Liver (tissue), 9 donors: ENCODE results near the gene RGL1. TPM values are rescaled to one million over a fixed set of nuclear protein-coding genes. Genes with fewer than 3 reads are reported as not detected.

ENCODE experiments used
- DNase-seq: peaks from one replicate; pipeline ENCODE4 v3.0.0-alpha.2; 2017; ENCODE audit warnings: low spot score
- H3K27ac ChIP-seq, 2 donors: one replicate each; pipeline ENCODE4 v1.7.0; 2013; ENCODE audit warnings: inconsistent platforms in 2 of 2, low read length in 2 of 2, control low read depth in 1 of 2, low read depth in 1 of 2, mild to moderate bottlenecking in 1 of 2
- H3K27me3 ChIP-seq, 4 donors: one replicate each; pipeline versions ENCODE4 v1.6.1 to v1.7.0; 2013; ENCODE audit warnings: low read length in 3 of 4, inconsistent platforms in 1 of 4, mild to moderate bottlenecking in 1 of 4, moderate library complexity in 1 of 4; ENCODE audit not compliant: control insufficient read depth in 4 of 4, insufficient read depth in 4 of 4
- H3K36me3 ChIP-seq, 4 donors: one replicate each; pipeline versions ENCODE4 v1.6.1 to v1.7.0; 2013; ENCODE audit warnings: low read length in 3 of 4, mild to moderate bottlenecking in 3 of 4, low read depth in 1 of 4, moderate library complexity in 1 of 4; ENCODE audit not compliant: control insufficient read depth in 4 of 4, insufficient read depth in 3 of 4
- H3K4me1 ChIP-seq, 4 donors: one replicate each; pipeline versions ENCODE4 v1.6.1 to v1.7.0; 2013; ENCODE audit warnings: low read length in 3 of 4, mild to moderate bottlenecking in 3 of 4, moderate library complexity in 1 of 4; ENCODE audit not compliant: control insufficient read depth in 4 of 4, insufficient read depth in 4 of 4
- H3K4me3 ChIP-seq, 3 donors: one replicate each; pipeline versions ENCODE4 v1.6.1 to v1.7.0; 2013; ENCODE audit warnings: low read length in 3 of 3, control low read depth in 1 of 3, low read depth in 1 of 3, mild to moderate bottlenecking in 1 of 3
- H3K9ac ChIP-seq, 2 donors: one replicate each; pipeline ENCODE4 v1.7.0; 2013; ENCODE audit warnings: low read length in 2 of 2, mild to moderate bottlenecking in 2 of 2, moderate library complexity in 2 of 2, control low read depth in 1 of 2, low read depth in 1 of 2
- H3K9me3 ChIP-seq, 4 donors: one replicate each; pipeline versions ENCODE4 v1.6.1 to v1.7.0; 2013; ENCODE audit warnings: low read length in 3 of 4; ENCODE audit not compliant: control insufficient read depth in 4 of 4
- ATF3 ChIP-seq: IDR thresholded peaks from 2 replicates; pipeline ENCODE4 v1.6.1; 2016; ENCODE audit warnings: antibody characterized with exemption
- EGR1 ChIP-seq, 2 donors: IDR thresholded peaks; 2 replicates each; pipeline ENCODE4 v1.6.1; 2016 to 2018; ENCODE audit warnings: antibody characterized with exemption in 2 of 2, low read depth in 2 of 2
- FOXA1 ChIP-seq: IDR thresholded peaks from 2 replicates; pipeline ENCODE4 v1.6.1; 2016; ENCODE audit warnings: antibody characterized with exemption
- FOXA2 ChIP-seq: IDR thresholded peaks from 2 replicates; pipeline ENCODE4 v1.6.1; 2016; ENCODE audit warnings: antibody characterized with exemption
- GABPA ChIP-seq, 2 donors: IDR thresholded peaks in 1 of 2; conservative IDR thresholded peaks in 1 of 2; 2 replicates each; pipeline ENCODE4 v1.6.1; 2016; ENCODE audit warnings: antibody characterized with exemption in 2 of 2, mild to moderate bottlenecking in 1 of 2, moderate library complexity in 1 of 2
- HNF4A ChIP-seq, 2 donors: conservative IDR thresholded peaks; 2 replicates each; pipeline ENCODE4 v1.6.1; 2016; ENCODE audit warnings: antibody characterized with exemption in 2 of 2, mild to moderate bottlenecking in 2 of 2
- HNF4G ChIP-seq: IDR thresholded peaks from 2 replicates; pipeline ENCODE4 v1.6.1; 2016; ENCODE audit warnings: antibody characterized with exemption
- JUND ChIP-seq, 2 donors: IDR thresholded peaks; 2 replicates each; pipeline ENCODE4 v1.6.1; 2016; ENCODE audit warnings: antibody characterized with exemption in 2 of 2
- NR2F2 ChIP-seq: IDR thresholded peaks from 2 replicates; pipeline ENCODE4 v1.6.1; 2016; ENCODE audit warnings: antibody characterized with exemption
- RAD21 ChIP-seq, 2 donors: IDR thresholded peaks; 2 replicates each; pipeline ENCODE4 v1.6.1; 2016; ENCODE audit warnings: antibody characterized with exemption in 2 of 2, mild to moderate bottlenecking in 2 of 2
- RXRA ChIP-seq, 2 donors: IDR thresholded peaks; 2 replicates each; pipeline ENCODE4 v1.6.1; 2017 to 2018; ENCODE audit warnings: antibody characterized with exemption in 2 of 2, mild to moderate bottlenecking in 1 of 2
- SP1 ChIP-seq: IDR thresholded peaks from 2 replicates; pipeline ENCODE4 v1.6.1; 2018; ENCODE audit warnings: antibody characterized with exemption, mild to moderate bottlenecking
- TAF1 ChIP-seq: conservative IDR thresholded peaks from 2 replicates; pipeline ENCODE4 v1.6.1; 2016; ENCODE audit warnings: antibody characterized with exemption, mild to moderate bottlenecking
- YY1 ChIP-seq: IDR thresholded peaks from 2 replicates; pipeline ENCODE4 v1.6.1; 2016; ENCODE audit warnings: antibody characterized with exemption, mild to moderate bottlenecking
- ZBTB33 ChIP-seq: IDR thresholded peaks from 2 replicates; pipeline ENCODE4 v1.6.1; 2016; ENCODE audit warnings: antibody characterized with exemption
- WGBS: extraction: QIAGEN DNeasy Blood & Tissue Kit; methylation state at CpG from one replicate; pipeline ENCODE4 v1.1.7; 2013; 5-methylcytosine and 5-hydroxymethylcytosine counted together
- polyA plus RNA-seq, 2 donors: library from polyadenylated mRNA; stranded (reverse) in 1 of 2; unstranded in 1 of 2; fragments of 200-250 nt in 1 of 2; fragments of >200 nt in 1 of 2; fragmentation: Nextera tagmentation in 1 of 2; extraction: Ambion mirVana in 1 of 2; gene quantifications; one replicate each; pipeline versions ENCODE4 v1.2.1 to v1.2.3, GENCODE V29; 2013 to 2015
- total RNA-seq, 2 donors: library from RNA; depleted of rRNA; stranded (reverse); fragments of >200 nt; gene quantifications; one replicate each; pipeline ENCODE4 v1.2.3, GENCODE V29; 2014
- TF ChIP-seq, protein P1 (sequence below): IDR thresholded peaks from 2 replicates; pipeline ENCODE4 v1.6.1; 2016; ENCODE audit warnings: antibody characterized with exemption, mild to moderate bottlenecking
- TF ChIP-seq, protein P2 (sequence below): IDR thresholded peaks from 2 replicates; pipeline ENCODE4 v1.6.1; 2016; ENCODE audit warnings: antibody characterized with exemption
- donor health status: healthy.
- donor health status: healthy.
- donor health status: healthy.
- donor health status: healthy.
- donor health status: healthy.

The RGL1 gene
- total and polyA plus RNA-seq, 4 donors, result 3.9 to 15.3 (median 8.9) TPM

GRCh38 chr1:183887826-183888819, 83.2 kb downstream of the RGL1 start:
- H3K9me3 ChIP-seq, result no peaks in the 10 kb centered on the region
- peaks cover 0 to 11% (median 1%) of the 10 kb centered on the region in 4 donors for H3K4me1 ChIP-seq
- no peak overlapping the region for H3K9ac ChIP-seq
- DNase-seq, result no peak
- H3K36me3 ChIP-seq, result peaks cover 0 to 3% (median 0%) of the 10 kb centered on the region in 4 donors
- 78% methylated on average over 9 of the region's 9 CpGs for WGBS
- H3K27ac ChIP-seq, result no peak overlapping the region
- H3K27me3 ChIP-seq, result no peaks in the 10 kb centered on the region
- TF ChIP-seq SP1 (no peak), RAD21 (IDR thresholded peaks at IDR 0.05) (no peak), JUND (IDR thresholded peaks at IDR 0.05) (no peak), YY1 (no peak), GABPA (IDR thresholded peaks at IDR 0.05 in 1 of 2, conservative IDR thresholded peaks at IDR 0.05 in 1 of 2) (no peak), FOXA1 (no peak), HNF4A (conservative IDR thresholded peaks at IDR 0.05) (no peak), ZBTB33 (no peak), HNF4G (no peak), TAF1 (no peak), FOXA2 (no peak), ATF3 (no peak), NR2F2 (no peak), EGR1 (IDR thresholded peaks at IDR 0.05; ENCODE audit: low read depth in 2 of 2) (no peak), RXRA (IDR thresholded peaks at IDR 0.05) (no peak)
- TF ChIP-seq, protein P1, sequence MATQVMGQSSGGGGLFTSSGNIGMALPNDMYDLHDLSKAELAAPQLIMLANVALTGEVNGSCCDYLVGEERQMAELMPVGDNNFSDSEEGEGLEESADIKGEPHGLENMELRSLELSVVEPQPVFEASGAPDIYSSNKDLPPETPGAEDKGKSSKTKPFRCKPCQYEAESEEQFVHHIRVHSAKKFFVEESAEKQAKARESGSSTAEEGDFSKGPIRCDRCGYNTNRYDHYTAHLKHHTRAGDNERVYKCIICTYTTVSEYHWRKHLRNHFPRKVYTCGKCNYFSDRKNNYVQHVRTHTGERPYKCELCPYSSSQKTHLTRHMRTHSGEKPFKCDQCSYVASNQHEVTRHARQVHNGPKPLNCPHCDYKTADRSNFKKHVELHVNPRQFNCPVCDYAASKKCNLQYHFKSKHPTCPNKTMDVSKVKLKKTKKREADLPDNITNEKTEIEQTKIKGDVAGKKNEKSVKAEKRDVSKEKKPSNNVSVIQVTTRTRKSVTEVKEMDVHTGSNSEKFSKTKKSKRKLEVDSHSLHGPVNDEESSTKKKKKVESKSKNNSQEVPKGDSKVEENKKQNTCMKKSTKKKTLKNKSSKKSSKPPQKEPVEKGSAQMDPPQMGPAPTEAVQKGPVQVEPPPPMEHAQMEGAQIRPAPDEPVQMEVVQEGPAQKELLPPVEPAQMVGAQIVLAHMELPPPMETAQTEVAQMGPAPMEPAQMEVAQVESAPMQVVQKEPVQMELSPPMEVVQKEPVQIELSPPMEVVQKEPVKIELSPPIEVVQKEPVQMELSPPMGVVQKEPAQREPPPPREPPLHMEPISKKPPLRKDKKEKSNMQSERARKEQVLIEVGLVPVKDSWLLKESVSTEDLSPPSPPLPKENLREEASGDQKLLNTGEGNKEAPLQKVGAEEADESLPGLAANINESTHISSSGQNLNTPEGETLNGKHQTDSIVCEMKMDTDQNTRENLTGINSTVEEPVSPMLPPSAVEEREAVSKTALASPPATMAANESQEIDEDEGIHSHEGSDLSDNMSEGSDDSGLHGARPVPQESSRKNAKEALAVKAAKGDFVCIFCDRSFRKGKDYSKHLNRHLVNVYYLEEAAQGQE, result no peak
- TF ChIP-seq, protein P2, sequence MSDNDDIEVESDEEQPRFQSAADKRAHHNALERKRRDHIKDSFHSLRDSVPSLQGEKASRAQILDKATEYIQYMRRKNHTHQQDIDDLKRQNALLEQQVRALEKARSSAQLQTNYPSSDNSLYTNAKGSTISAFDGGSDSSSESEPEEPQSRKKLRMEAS, result no peak
- no peak overlapping the region for H3K4me3 ChIP-seq

DNA sequence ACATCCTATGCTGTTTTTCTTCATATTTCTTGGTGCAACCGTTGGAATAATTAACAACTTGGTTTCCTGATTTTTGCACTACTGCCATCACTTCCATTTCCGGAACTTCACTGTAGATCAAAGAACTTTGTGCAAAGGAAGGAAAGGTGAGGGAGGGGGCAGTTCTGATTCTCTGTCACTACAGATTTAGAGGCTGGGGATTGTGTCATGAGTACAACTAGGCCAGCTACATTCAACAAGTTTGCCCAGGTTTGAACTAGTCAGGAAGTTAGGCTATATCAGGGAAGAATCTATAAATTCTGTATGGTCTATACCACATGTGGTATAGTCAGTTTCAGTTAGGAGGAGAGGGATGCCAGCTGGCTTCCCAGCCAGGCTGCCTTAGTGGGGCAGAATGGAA, 84.2 kb downstream of the RGL1 start:
- Histone ChIP-seq H3K36me3 (peaks cover 0 to 3% (median 0%) of the 10 kb centered on the region in 4 donors), H3K27ac (no peak overlapping the region)
- TF ChIP-seq RXRA (IDR thresholded peaks at IDR 0.05) (no peak), NR2F2 (no peak), ZBTB33 (no peak), FOXA2 (no peak), TAF1 (no peak), HNF4G (no peak), JUND (IDR thresholded peaks at IDR 0.05) (no peak), SP1 (no peak), EGR1 (IDR thresholded peaks at IDR 0.05; ENCODE audit: low read depth in 2 of 2) (no peak)
- TF ChIP-seq, protein P1, result no peak

More for the DNA sequence above, 84.2 kb downstream of the RGL1 start:
- no peak for DNase-seq
- Histone ChIP-seq H3K4me3 (no peak overlapping the region), H3K9ac (no peak overlapping the region), H3K4me1 (peaks cover 0 to 11% (median 1%) of the 10 kb centered on the region in 4 donors), H3K9me3 (no peaks in the 10 kb centered on the region), H3K27me3 (no peaks in the 10 kb centered on the region)
- WGBS, result 80% methylated on average over 2 of the region's 2 CpGs
